ENCODE measurements around the gene MGAT4B.

MGAT4B gene

GRCh38 chr5:179778591-179778990 is 28.1 kb downstream of the MGAT4B start:
- no peak overlapping the region for H3K4me3 ChIP-seq (ENCODE audit: control insufficient read depth, low read depth, low read length)
- no peak for TF ChIP-seq CTCF (IDR thresholded peaks at IDR 0.05; ENCODE audit: control insufficient read depth, insufficient read depth, low read depth, low read length, missing control alignments)
- no peak for DNase-seq (ENCODE audit: low read depth)

GRCh38 chr5:179777909-179778308 is 28.8 kb downstream of the MGAT4B start:
- no peak for TF ChIP-seq CTCF (IDR thresholded peaks at IDR 0.05; ENCODE audit: control insufficient read depth, insufficient read depth, low read depth, low read length, missing control alignments)
- DNase-seq (ENCODE audit: low read depth) = no peak
- H3K4me3 ChIP-seq (ENCODE audit: control insufficient read depth, low read depth, low read length) = no peak overlapping the region

- no peak overlapping the region for H3K4me3 ChIP-seq (ENCODE audit: control insufficient read depth, low read depth, low read length)
- no peak for DNase-seq (ENCODE audit: low read depth)
- no peak for TF ChIP-seq CTCF (IDR thresholded peaks at IDR 0.05; ENCODE audit: control insufficient read depth, insufficient read depth, low read depth, low read length, missing control alignments)
These were observed 29.2 kb downstream of the MGAT4B start for GRCh38 chr5:179777456-179777855.

- TF ChIP-seq CTCF (IDR thresholded peaks at IDR 0.05; ENCODE audit: control insufficient read depth, insufficient read depth, low read depth, low read length, missing control alignments) = no peak
These were observed 30.2 kb downstream of the MGAT4B start for GRCh38 chr5:179776411-179776938.

GRCh38 chr5:179774442-179774841 is 32.2 kb downstream of the MGAT4B start:
- DNase-seq (ENCODE audit: low read depth) = no peak
- H3K4me3 ChIP-seq (ENCODE audit: control insufficient read depth, low read depth, low read length) = no peak overlapping the region
- TF ChIP-seq CTCF (IDR thresholded peaks at IDR 0.05; ENCODE audit: control insufficient read depth, insufficient read depth, low read depth, low read length, missing control alignments) = no peak

More at GRCh38 chr5:179776411-179776938, 30.2 kb downstream of the MGAT4B start:
- no peak for DNase-seq (ENCODE audit: low read depth)
- no peak overlapping the region for H3K4me3 ChIP-seq (ENCODE audit: control insufficient read depth, low read depth, low read length)

GRCh38 chr5:179773686-179774040 is 33.0 kb downstream of the MGAT4B start:
- DNase-seq (ENCODE audit: low read depth) = no peak
- TF ChIP-seq CTCF (IDR thresholded peaks at IDR 0.05; ENCODE audit: control insufficient read depth, insufficient read depth, low read depth, low read length, missing control alignments) = no peak
- no peak overlapping the region for H3K4me3 ChIP-seq (ENCODE audit: control insufficient read depth, low read depth, low read length)

- DNase-seq (ENCODE audit: low read depth) = no peak
- no peak overlapping the region for H3K4me3 ChIP-seq (ENCODE audit: control insufficient read depth, low read depth, low read length)
- no peak for TF ChIP-seq CTCF (IDR thresholded peaks at IDR 0.05; ENCODE audit: control insufficient read depth, insufficient read depth, low read depth, low read length, missing control alignments)
These were observed 34.3 kb downstream of the MGAT4B start for GRCh38 chr5:179772351-179772750.
